Epithelial cell of proximal tubule (primary cell): Measurements from ENCODE around the gene E2F7. TPM values are rescaled to one million over a fixed set of nuclear protein-coding genes. Genes with fewer than 3 reads are reported as not detected.
"Not testable (repeated sequence)": the region's sequence is repeated elsewhere in the genome, so short reads cannot be mapped to it uniquely, and the experiment has no call there.

Experiments
- DNase-seq: peaks from one replicate; pipeline ENCODE4 v3.0.0-alpha.2; 2011; ENCODE audit warnings: low read depth
- H3K4me3 ChIP-seq: 2 replicates; pipeline ENCODE4 v1.5.1; 2011; ENCODE audit warnings: low read depth, mild to moderate bottlenecking, low read length
- CTCF ChIP-seq: conservative IDR thresholded peaks from 2 replicates; pipeline ENCODE4 v1.5.1; 2012; ENCODE audit warnings: low read depth, mild to moderate bottlenecking, low read length
- total RNA-seq: library from RNA; depleted of rRNA; stranded (reverse); fragments of >200 nt; gene quantifications from 2 replicates; pipeline ENCODE4 v1.2.3, GENCODE V29; 2015

The E2F7 gene
- total RNA-seq, 1 donor from 2014 or later: 20.5 TPM

GRCh38 chr12:77102691-77103090, 37.3 kb upstream of the E2F7 start:
- DNase-seq: no peak
- TF ChIP-seq CTCF: no peak
- H3K4me3 ChIP-seq: no peak overlapping the region

- no peak for DNase-seq
- no peak overlapping the region for H3K4me3 ChIP-seq
- TF ChIP-seq CTCF: no peak
Measured at GRCh38 chr12:77102123-77102522, 36.8 kb upstream of the E2F7 start.

- no peak for DNase-seq
- no peak for TF ChIP-seq CTCF
Measured at GRCh38 chr12:77099799-77100198, 34.4 kb upstream of the E2F7 start.

GRCh38 chr12:77097846-77098245, 32.5 kb upstream of the E2F7 start:
- no peak for DNase-seq
- TF ChIP-seq CTCF: no peak
- no peak overlapping the region for H3K4me3 ChIP-seq

More at GRCh38 chr12:77099799-77100198, 34.4 kb upstream of the E2F7 start:
- H3K4me3 ChIP-seq: no peak overlapping the region

GRCh38 chr12:77092227-77092626, 26.9 kb upstream of the E2F7 start:
- not testable (repeated sequence) for DNase-seq, H3K4me3 ChIP-seq

- no peak overlapping the region for H3K4me3 ChIP-seq
- no peak for DNase-seq
- no peak for TF ChIP-seq CTCF
Measured at GRCh38 chr12:77089686-77090220, 24.4 kb upstream of the E2F7 start.

GRCh38 chr12:77087427-77087826, 22.1 kb upstream of the E2F7 start:
- DNase-seq: no peak
- no peak for TF ChIP-seq CTCF
- H3K4me3 ChIP-seq: no peak overlapping the region
